ENCODE measurements around the gene CHST4. TPM values are rescaled to one million over a fixed set of nuclear protein-coding genes. Genes with fewer than 3 reads are reported as not detected.
"Not testable (repeated sequence)": the region's sequence is repeated elsewhere in the genome, so short reads cannot be mapped to it uniquely, and the experiment has no call there.

Gene CHST4
- total and polyA plus RNA-seq, 2 donors, result not detected

- Histone ChIP-seq H3K4me3 (ENCODE audit: low read depth, low read length) (no peak overlapping the region), H3K4me1 (ENCODE audit: insufficient read depth) (no peaks in the 10 kb centered on the region), H3K27ac (ENCODE audit: low read depth) (no peak overlapping the region), H3K36me3 (ENCODE audit: insufficient read depth) (no peaks in the 10 kb centered on the region)
- DNase-seq (ENCODE audit: extremely low spot score), result no peak
- 74% methylated on average over 2 of the region's 2 CpGs for WGBS
Measured at GRCh38 chr16:71500964-71501363, 25.3 kb upstream of the CHST4 start.

GRCh38 chr16:71501547-71501946 lies 24.7 kb upstream of the CHST4 start:
- Histone ChIP-seq H3K27ac (ENCODE audit: low read depth) (no peak overlapping the region), H3K36me3 (ENCODE audit: insufficient read depth) (no peaks in the 10 kb centered on the region)
- WGBS, result 65% methylated on average over 3 of the region's 3 CpGs

GRCh38 chr16:71504051-71504450 lies 22.2 kb upstream of the CHST4 start:
- not testable (repeated sequence) for DNase-seq (ENCODE audit: extremely low spot score); H3K4me3 ChIP-seq (ENCODE audit: low read depth, low read length); H3K27ac ChIP-seq (ENCODE audit: low read depth); H3K36me3 ChIP-seq (ENCODE audit: insufficient read depth); H3K4me1 ChIP-seq (ENCODE audit: insufficient read depth)
- WGBS, result 74% methylated on average over 7 of the region's 7 CpGs

More at GRCh38 chr16:71501547-71501946, 24.7 kb upstream of the CHST4 start:
- no peak for DNase-seq (ENCODE audit: extremely low spot score)
- Histone ChIP-seq H3K4me3 (ENCODE audit: low read depth, low read length) (no peak overlapping the region), H3K4me1 (ENCODE audit: insufficient read depth) (no peaks in the 10 kb centered on the region)

GRCh38 chr16:71504901-71505300 lies 21.3 kb upstream of the CHST4 start:
- no peak for DNase-seq (ENCODE audit: extremely low spot score)
- WGBS, result 84% methylated on average over 5 of the region's 5 CpGs
- H3K36me3 ChIP-seq (ENCODE audit: insufficient read depth), result no peaks in the 10 kb centered on the region
- no peaks in the 10 kb centered on the region for H3K4me1 ChIP-seq (ENCODE audit: insufficient read depth)
- H3K27ac ChIP-seq (ENCODE audit: low read depth), result no peak overlapping the region
- no peak overlapping the region for H3K4me3 ChIP-seq (ENCODE audit: low read depth, low read length)

GRCh38 chr16:71507061-71507460 lies 19.2 kb upstream of the CHST4 start:
- 55% methylated on average over 1 of the region's 1 CpG for WGBS
- Histone ChIP-seq H3K4me1 (ENCODE audit: insufficient read depth) (no peaks in the 10 kb centered on the region), H3K36me3 (ENCODE audit: insufficient read depth) (no peaks in the 10 kb centered on the region), H3K4me3 (ENCODE audit: low read depth, low read length) (no peak overlapping the region), H3K27ac (ENCODE audit: low read depth) (no peak overlapping the region)
- no peak for DNase-seq (ENCODE audit: extremely low spot score)

- Histone ChIP-seq H3K36me3 (ENCODE audit: insufficient read depth) (no peaks in the 10 kb centered on the region), H3K4me3 (ENCODE audit: low read depth, low read length) (no peak overlapping the region), H3K27ac (ENCODE audit: low read depth) (no peak overlapping the region), H3K4me1 (ENCODE audit: insufficient read depth) (no peaks in the 10 kb centered on the region)
- no peak for DNase-seq (ENCODE audit: extremely low spot score)
- WGBS, result 62% methylated on average over 1 of the region's 1 CpG
Measured at GRCh38 chr16:71513302-71513701, 12.9 kb upstream of the CHST4 start.

- Histone ChIP-seq H3K4me1 (ENCODE audit: insufficient read depth) (no peaks in the 10 kb centered on the region), H3K27ac (ENCODE audit: low read depth) (no peak overlapping the region), H3K36me3 (ENCODE audit: insufficient read depth) (no peaks in the 10 kb centered on the region), H3K4me3 (ENCODE audit: low read depth, low read length) (no peak overlapping the region)
- 81% methylated on average over 7 of the region's 7 CpGs for WGBS
- no peak for DNase-seq (ENCODE audit: extremely low spot score)
Measured at GRCh38 chr16:71514476-71514875, 11.8 kb upstream of the CHST4 start.

GRCh38 chr16:71515026-71515425 lies 11.2 kb upstream of the CHST4 start:
- Histone ChIP-seq H3K4me1 (ENCODE audit: insufficient read depth) (no peaks in the 10 kb centered on the region), H3K27ac (ENCODE audit: low read depth) (no peak overlapping the region), H3K36me3 (ENCODE audit: insufficient read depth) (no peaks in the 10 kb centered on the region), H3K4me3 (ENCODE audit: low read depth, low read length) (no peak overlapping the region)
- DNase-seq (ENCODE audit: extremely low spot score), result no peak
- 80% methylated on average over 3 of the region's 3 CpGs for WGBS

- Histone ChIP-seq H3K4me1 (ENCODE audit: insufficient read depth) (no peaks in the 10 kb centered on the region), H3K27ac (ENCODE audit: low read depth) (no peak overlapping the region), H3K36me3 (ENCODE audit: insufficient read depth) (no peaks in the 10 kb centered on the region), H3K4me3 (ENCODE audit: low read depth, low read length) (no peak overlapping the region)
- DNase-seq (ENCODE audit: extremely low spot score), result no peak
- 62% methylated on average over 3 of the region's 3 CpGs for WGBS
Measured at GRCh38 chr16:71520550-71520949, 5.7 kb upstream of the CHST4 start.

GRCh38 chr16:71524566-71525553 lies 1.4 kb upstream of the CHST4 start:
- H3K4me1 ChIP-seq (ENCODE audit: insufficient read depth), result no peaks in the 10 kb centered on the region
- no peak for DNase-seq (ENCODE audit: extremely low spot score)
- H3K36me3 ChIP-seq (ENCODE audit: insufficient read depth), result no peaks in the 10 kb centered on the region
- H3K27ac ChIP-seq (ENCODE audit: low read depth), result no peak overlapping the region
- 54% methylated on average over 16 of the region's 16 CpGs for WGBS
- H3K4me3 ChIP-seq (ENCODE audit: low read depth, low read length), result no peak overlapping the region

- DNase-seq (ENCODE audit: extremely low spot score), result no peak
- no peak overlapping the region for H3K4me3 ChIP-seq (ENCODE audit: low read depth, low read length)
- no peaks in the 10 kb centered on the region for H3K4me1 ChIP-seq (ENCODE audit: insufficient read depth)
- 80% methylated on average over 1 of the region's 1 CpG for WGBS
- H3K27ac ChIP-seq (ENCODE audit: low read depth), result no peak overlapping the region
- no peaks in the 10 kb centered on the region for H3K36me3 ChIP-seq (ENCODE audit: insufficient read depth)
Measured at GRCh38 chr16:71528257-71528656, 2.0 kb downstream of the CHST4 start.

GRCh38 chr16:71528863-71529262 lies 2.6 kb downstream of the CHST4 start:
- no peak overlapping the region for H3K4me3 ChIP-seq (ENCODE audit: low read depth, low read length)
- H3K4me1 ChIP-seq (ENCODE audit: insufficient read depth), result no peaks in the 10 kb centered on the region
- WGBS, result 71% methylated on average over 4 of the region's 4 CpGs
- no peaks in the 10 kb centered on the region for H3K36me3 ChIP-seq (ENCODE audit: insufficient read depth)
- no peak overlapping the region for H3K27ac ChIP-seq (ENCODE audit: low read depth)
- no peak for DNase-seq (ENCODE audit: extremely low spot score)

- WGBS, result 49% methylated on average over 3 of the region's 3 CpGs
- DNase-seq (ENCODE audit: extremely low spot score), result no peak
- Histone ChIP-seq H3K4me1 (ENCODE audit: insufficient read depth) (no peaks in the 10 kb centered on the region), H3K36me3 (ENCODE audit: insufficient read depth) (no peaks in the 10 kb centered on the region), H3K4me3 (ENCODE audit: low read depth, low read length) (no peak overlapping the region), H3K27ac (ENCODE audit: low read depth) (no peak overlapping the region)
Measured at GRCh38 chr16:71532366-71532765, 6.1 kb downstream of the CHST4 start.

- H3K4me3 ChIP-seq (ENCODE audit: low read depth, low read length), result no peak overlapping the region
- DNase-seq (ENCODE audit: extremely low spot score), result no peak
- 93% methylated on average over 28 of the region's 28 CpGs for WGBS
- no peak overlapping the region for H3K27ac ChIP-seq (ENCODE audit: low read depth)
- no peaks in the 10 kb centered on the region for H3K36me3 ChIP-seq (ENCODE audit: insufficient read depth)
- no peaks in the 10 kb centered on the region for H3K4me1 ChIP-seq (ENCODE audit: insufficient read depth)
Measured at GRCh38 chr16:71536752-71537499, 10.7 kb downstream of the CHST4 start.
